NOMO-1 treated with dmso at 0.1 percent for 144 hours (cell line): ENCODE data around the gene SNX30.

Experiments used
- DNase-seq: peaks from one replicate; lab custom pipeline; 2025; ENCODE audit not compliant: unreplicated experiment; lab: John Stamatoyannopoulos, UW

The SNX30 gene

GRCh38 chr9:112751056-112751795, 666 bp downstream of the SNX30 start:
- DNase-seq = peak; percentile 54

GRCh38 chr9:112752334-112753125, 2.0 kb downstream of the SNX30 start:
- no peak for DNase-seq

- DNase-seq = no peak
Observed at GRCh38 chr9:112753725-112754124, 3.2 kb downstream of the SNX30 start.

- DNase-seq = peak; percentile 38
Observed at GRCh38 chr9:112754578-112754977, 4.0 kb downstream of the SNX30 start.

- peak; percentile 55 for DNase-seq
Observed at GRCh38 chr9:112755016-112755427, 4.5 kb downstream of the SNX30 start.

GRCh38 chr9:112755675-112756074, 5.1 kb downstream of the SNX30 start:
- no peak for DNase-seq

GRCh38 chr9:112757282-112757883, 6.8 kb downstream of the SNX30 start:
- no peak for DNase-seq

- DNase-seq = peak; percentile 7
Observed at GRCh38 chr9:112757940-112758339, 7.4 kb downstream of the SNX30 start.

GRCh38 chr9:112760821-112761220, 10.3 kb downstream of the SNX30 start:
- DNase-seq = no peak

- DNase-seq = no peak
Observed at GRCh38 chr9:112761912-112762655, 11.5 kb downstream of the SNX30 start.

GRCh38 chr9:112762726-112763518, 12.4 kb downstream of the SNX30 start:
- no peak for DNase-seq

- no peak for DNase-seq
Observed at GRCh38 chr9:112764344-112764743, 13.8 kb downstream of the SNX30 start.

GRCh38 chr9:112764837-112765236, 14.3 kb downstream of the SNX30 start:
- DNase-seq = no peak

- DNase-seq = no peak
Observed at GRCh38 chr9:112765281-112765680, 14.7 kb downstream of the SNX30 start.

GRCh38 chr9:112771359-112772214, 21.0 kb downstream of the SNX30 start:
- DNase-seq = peak; percentile 7

GRCh38 chr9:112772215-112772509, 21.6 kb downstream of the SNX30 start:
- no peak for DNase-seq

- no peak for DNase-seq
Observed at GRCh38 chr9:112772551-112772950, 22.0 kb downstream of the SNX30 start.

- DNase-seq = no peak
Observed at GRCh38 chr9:112774006-112774996, 23.7 kb downstream of the SNX30 start.

- DNase-seq = no peak
Observed at GRCh38 chr9:112777914-112778313, 27.4 kb downstream of the SNX30 start.
